ENCODE measurements around the gene TYW1B. TPM values are rescaled to one million over a fixed set of nuclear protein-coding genes. Genes with fewer than 3 reads are reported as not detected.
"Not testable (repeated sequence)": the region's sequence is repeated elsewhere in the genome, so short reads cannot be mapped to it uniquely, and the experiment has no call there.

TYW1B gene
- total and polyA plus RNA-seq, 2 donors (not counting 3 experiments of a cell fraction or from before 2014, with no cell fraction given): 0.69 to 2.7 TPM

DNA sequence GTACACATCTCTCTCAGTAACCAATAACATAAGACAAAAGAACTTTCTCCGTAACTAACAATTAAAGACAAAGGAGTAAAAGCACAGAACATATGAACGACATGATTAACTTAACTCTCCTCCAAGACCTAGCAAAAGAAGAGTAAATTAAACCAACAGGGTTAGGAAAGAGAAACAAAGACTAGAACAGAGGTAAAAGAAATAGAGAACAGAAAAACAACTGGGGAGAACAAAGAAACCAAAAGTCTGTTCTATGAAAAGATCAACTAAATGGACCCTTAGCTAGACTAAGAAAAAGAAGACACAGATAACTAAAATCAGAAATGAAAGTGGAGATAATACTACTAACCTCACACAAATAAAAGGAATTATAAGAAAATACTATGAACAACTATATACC, 187.3 kb downstream of the TYW1B start:
- CTCF ChIA-PET; BruUV-seq (replicated peaks); H3K4me3 ChIP-seq (replicated peaks in 1 of 3; ENCODE audit: insufficient read depth in 1 of 3, low read depth in 1 of 3, low read length in 3 of 3); H3K27ac ChIP-seq (ENCODE audit: insufficient read depth, low read depth, low read length); H3K9me1 ChIP-seq (replicated peaks; ENCODE audit: control insufficient read depth, extremely low read depth, insufficient read depth, low read length); H3K4me2 ChIP-seq (ENCODE audit: insufficient read depth, low read length); H3K9ac ChIP-seq (replicated peaks; ENCODE audit: extremely low read depth, insufficient read depth, low read length); dilution Hi-C loops (cut with MboI; ENCODE audit: extremely low pct_ligation_motif_present, low sequenced_read_pairs); H2AFZ ChIP-seq (ENCODE audit: low read depth, low read length); FAIRE-seq; H3K27me3 ChIP-seq (ENCODE audit: control insufficient read depth in 2 of 2, insufficient read depth in 2 of 2, low read length in 2 of 2); DNase-seq (ENCODE audit: low read depth, low spot score); H3K9me3 ChIP-seq (replicated peaks; ENCODE audit: control insufficient read depth, insufficient read depth, low read length); intact Hi-C loops (cut with micrococcal nuclease); POLR2A ChIA-PET; H3K4me1 ChIP-seq (ENCODE audit: control insufficient read depth, extremely low read depth, insufficient read depth, low read length); H4K20me1 ChIP-seq (replicated peaks; ENCODE audit: control insufficient read depth, extremely low read depth, insufficient read depth, low read length); H3K79me2 ChIP-seq (ENCODE audit: control insufficient read depth, insufficient read depth, low read length); H3K36me3 ChIP-seq (ENCODE audit: control insufficient read depth in 2 of 2, extremely low read depth in 1 of 2, insufficient read depth in 2 of 2, low read length in 2 of 2): not testable (repeated sequence)

DNA sequence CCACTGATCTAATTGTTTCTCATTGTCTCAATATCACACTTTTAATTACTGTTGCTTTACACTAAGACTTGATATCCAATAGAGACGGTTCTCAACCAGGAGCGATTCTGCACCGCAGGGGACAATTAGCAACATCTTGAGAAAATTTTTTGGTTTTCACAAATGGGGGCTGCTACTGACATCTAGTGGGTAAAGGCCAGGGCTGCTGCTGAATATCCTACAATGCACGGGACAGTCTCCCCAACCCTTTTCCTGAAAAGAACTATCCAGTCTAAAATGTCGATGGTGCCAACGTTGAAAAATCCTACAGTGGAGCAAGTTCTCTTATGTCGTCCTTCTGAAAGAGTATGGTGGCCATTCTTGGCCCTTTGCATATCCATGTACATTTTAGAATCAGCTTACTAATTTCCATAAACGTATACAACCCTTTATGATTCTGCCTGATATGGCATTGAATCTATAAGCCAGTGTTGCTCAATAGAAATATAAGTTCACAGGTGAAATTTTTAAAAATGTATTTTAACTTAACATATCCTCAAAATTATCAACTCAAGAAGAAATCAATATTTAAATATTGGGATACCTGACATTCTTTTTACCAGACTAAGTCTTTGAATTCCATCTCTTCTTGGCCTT, 192.6 kb downstream of the TYW1B start:
- dilution Hi-C loops (cut with MboI; ENCODE audit: extremely low pct_ligation_motif_present, low sequenced_read_pairs); H3K27ac ChIP-seq (ENCODE audit: insufficient read depth, low read depth, low read length); POLR2A ChIA-PET; H3K9me1 ChIP-seq (replicated peaks; ENCODE audit: control insufficient read depth, extremely low read depth, insufficient read depth, low read length); H3K9me3 ChIP-seq (replicated peaks; ENCODE audit: control insufficient read depth, insufficient read depth, low read length); H4K20me1 ChIP-seq (replicated peaks; ENCODE audit: control insufficient read depth, extremely low read depth, insufficient read depth, low read length); H3K9ac ChIP-seq (replicated peaks; ENCODE audit: extremely low read depth, insufficient read depth, low read length); H3K79me2 ChIP-seq (ENCODE audit: control insufficient read depth, insufficient read depth, low read length); BruUV-seq (replicated peaks); H3K4me2 ChIP-seq (ENCODE audit: insufficient read depth, low read length); H3K4me1 ChIP-seq (ENCODE audit: control insufficient read depth, extremely low read depth, insufficient read depth, low read length); H2AFZ ChIP-seq (ENCODE audit: low read depth, low read length); H3K36me3 ChIP-seq (ENCODE audit: control insufficient read depth in 2 of 2, extremely low read depth in 1 of 2, insufficient read depth in 2 of 2, low read length in 2 of 2); H3K27me3 ChIP-seq (ENCODE audit: control insufficient read depth in 2 of 2, insufficient read depth in 2 of 2, low read length in 2 of 2); H3K4me3 ChIP-seq (replicated peaks in 1 of 3; ENCODE audit: insufficient read depth in 1 of 3, low read depth in 1 of 3, low read length in 3 of 3); CTCF ChIA-PET; intact Hi-C loops (cut with micrococcal nuclease): not testable (repeated sequence)
- peak; percentile 6 for DNase-seq (ENCODE audit: low read depth, low spot score)
- TF ChIP-seq, protein P1, sequence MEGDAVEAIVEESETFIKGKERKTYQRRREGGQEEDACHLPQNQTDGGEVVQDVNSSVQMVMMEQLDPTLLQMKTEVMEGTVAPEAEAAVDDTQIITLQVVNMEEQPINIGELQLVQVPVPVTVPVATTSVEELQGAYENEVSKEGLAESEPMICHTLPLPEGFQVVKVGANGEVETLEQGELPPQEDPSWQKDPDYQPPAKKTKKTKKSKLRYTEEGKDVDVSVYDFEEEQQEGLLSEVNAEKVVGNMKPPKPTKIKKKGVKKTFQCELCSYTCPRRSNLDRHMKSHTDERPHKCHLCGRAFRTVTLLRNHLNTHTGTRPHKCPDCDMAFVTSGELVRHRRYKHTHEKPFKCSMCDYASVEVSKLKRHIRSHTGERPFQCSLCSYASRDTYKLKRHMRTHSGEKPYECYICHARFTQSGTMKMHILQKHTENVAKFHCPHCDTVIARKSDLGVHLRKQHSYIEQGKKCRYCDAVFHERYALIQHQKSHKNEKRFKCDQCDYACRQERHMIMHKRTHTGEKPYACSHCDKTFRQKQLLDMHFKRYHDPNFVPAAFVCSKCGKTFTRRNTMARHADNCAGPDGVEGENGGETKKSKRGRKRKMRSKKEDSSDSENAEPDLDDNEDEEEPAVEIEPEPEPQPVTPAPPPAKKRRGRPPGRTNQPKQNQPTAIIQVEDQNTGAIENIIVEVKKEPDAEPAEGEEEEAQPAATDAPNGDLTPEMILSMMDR (IDR thresholded peaks at IDR 0.05; ENCODE audit: extremely low read depth in 1 of 2, insufficient read depth in 1 of 2, low read depth in 1 of 2, low read length in 2 of 2): peak in 1 of 2 donors; percentile 19
- FAIRE-seq: peak; percentile 24

DNA sequence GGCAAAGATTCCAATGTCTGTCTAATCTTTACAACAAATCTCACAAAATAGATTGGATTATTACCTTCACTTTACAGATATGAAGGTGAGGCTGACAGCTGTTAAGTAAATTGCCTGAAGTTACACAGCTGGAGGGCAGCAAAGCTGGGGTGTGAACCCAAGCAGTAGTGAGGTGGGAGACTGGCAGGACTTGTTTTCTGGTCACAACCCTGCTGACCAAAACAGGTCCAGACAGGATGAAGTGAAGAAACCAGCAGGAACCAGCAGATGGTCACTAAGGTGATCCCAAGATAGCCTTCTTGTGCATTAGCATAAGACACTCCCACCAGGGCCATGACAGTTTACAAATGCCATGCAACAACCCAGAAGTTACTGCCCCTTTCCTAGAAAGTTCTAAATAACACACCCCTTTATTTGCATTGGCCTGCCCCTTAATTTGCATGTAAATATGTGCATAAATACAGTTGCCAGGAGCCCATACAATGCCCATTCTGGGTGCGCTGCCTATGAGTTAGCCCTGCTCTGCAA, 195.2 kb downstream of the TYW1B start:
- intact Hi-C loops (cut with micrococcal nuclease); H2AFZ ChIP-seq (ENCODE audit: low read depth, low read length); FAIRE-seq; CTCF ChIA-PET; H3K9me1 ChIP-seq (replicated peaks; ENCODE audit: control insufficient read depth, extremely low read depth, insufficient read depth, low read length); BruUV-seq (replicated peaks); H3K9ac ChIP-seq (replicated peaks; ENCODE audit: extremely low read depth, insufficient read depth, low read length); H3K36me3 ChIP-seq (ENCODE audit: control insufficient read depth in 2 of 2, extremely low read depth in 1 of 2, insufficient read depth in 2 of 2, low read length in 2 of 2); POLR2A ChIA-PET; H3K27ac ChIP-seq (ENCODE audit: insufficient read depth, low read depth, low read length); dilution Hi-C loops (cut with MboI; ENCODE audit: extremely low pct_ligation_motif_present, low sequenced_read_pairs); DNase-seq (ENCODE audit: low read depth, low spot score); H4K20me1 ChIP-seq (replicated peaks; ENCODE audit: control insufficient read depth, extremely low read depth, insufficient read depth, low read length); H3K79me2 ChIP-seq (ENCODE audit: control insufficient read depth, insufficient read depth, low read length); H3K4me3 ChIP-seq (replicated peaks in 1 of 3; ENCODE audit: insufficient read depth in 1 of 3, low read depth in 1 of 3, low read length in 3 of 3); H3K4me2 ChIP-seq (ENCODE audit: insufficient read depth, low read length); H3K9me3 ChIP-seq (replicated peaks; ENCODE audit: control insufficient read depth, insufficient read depth, low read length); H3K27me3 ChIP-seq (ENCODE audit: control insufficient read depth in 2 of 2, insufficient read depth in 2 of 2, low read length in 2 of 2); H3K4me1 ChIP-seq (ENCODE audit: control insufficient read depth, extremely low read depth, insufficient read depth, low read length): not testable (repeated sequence)

DNA sequence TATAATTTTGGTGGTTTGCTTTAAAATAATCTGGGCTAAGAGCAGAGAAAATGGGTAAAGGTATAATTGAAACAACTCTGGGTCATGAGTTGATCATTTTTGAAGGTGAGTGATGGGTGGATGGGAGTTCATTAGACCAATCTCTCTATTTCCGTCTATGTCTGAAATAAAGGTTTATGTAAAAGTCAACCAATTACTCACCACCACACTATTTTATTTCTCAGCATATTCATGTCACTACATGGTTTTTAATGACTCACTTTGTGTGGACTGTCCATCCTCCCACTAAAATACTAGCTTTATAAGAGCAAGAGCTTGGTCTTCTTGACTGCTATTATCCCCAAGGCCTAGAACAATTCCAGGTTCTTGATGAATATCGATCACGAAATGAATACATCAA, 199.6 kb downstream of the TYW1B start:
- H3K9me3 ChIP-seq (replicated peaks; ENCODE audit: control insufficient read depth, insufficient read depth, low read length); H3K4me2 ChIP-seq (ENCODE audit: insufficient read depth, low read length); H4K20me1 ChIP-seq (replicated peaks; ENCODE audit: control insufficient read depth, extremely low read depth, insufficient read depth, low read length); DNase-seq (ENCODE audit: low read depth, low spot score); H3K79me2 ChIP-seq (ENCODE audit: control insufficient read depth, insufficient read depth, low read length); H3K27me3 ChIP-seq (ENCODE audit: control insufficient read depth in 2 of 2, insufficient read depth in 2 of 2, low read length in 2 of 2); H3K27ac ChIP-seq (ENCODE audit: insufficient read depth, low read depth, low read length); H3K9ac ChIP-seq (replicated peaks; ENCODE audit: extremely low read depth, insufficient read depth, low read length); BruUV-seq (replicated peaks); H3K4me3 ChIP-seq (replicated peaks in 1 of 3; ENCODE audit: insufficient read depth in 1 of 3, low read depth in 1 of 3, low read length in 3 of 3); POLR2A ChIA-PET; H3K36me3 ChIP-seq (ENCODE audit: control insufficient read depth in 2 of 2, extremely low read depth in 1 of 2, insufficient read depth in 2 of 2, low read length in 2 of 2); H3K4me1 ChIP-seq (ENCODE audit: control insufficient read depth, extremely low read depth, insufficient read depth, low read length); CTCF ChIA-PET; dilution Hi-C loops (cut with MboI; ENCODE audit: extremely low pct_ligation_motif_present, low sequenced_read_pairs); H3K9me1 ChIP-seq (replicated peaks; ENCODE audit: control insufficient read depth, extremely low read depth, insufficient read depth, low read length); H2AFZ ChIP-seq (ENCODE audit: low read depth, low read length); FAIRE-seq; intact Hi-C loops (cut with micrococcal nuclease): not testable (repeated sequence)
